IMR-90 (cell line): ENCODE measurements around the gene ATXN7L3. TPM values are rescaled to one million over a fixed set of nuclear protein-coding genes. Genes with fewer than 3 reads are reported as not detected.

ENCODE experiments used
- MAZ ChIP-seq: IDR thresholded peaks from 2 replicates; pipeline ENCODE4 v1.6.1; 2012; ENCODE audit warnings: low read depth, mild to moderate bottlenecking, low read length, improper control_type of control experiment, moderate library complexity, borderline replicate concordance
- NFE2L2 ChIP-seq: fragments of 150-350 bp; IDR thresholded peaks from 2 replicates; pipeline ENCODE4 v1.6.1; 2016; ENCODE audit warnings: low read depth, mild to moderate bottlenecking, low read length
- POLR2A ChIP-seq: IDR thresholded peaks from 2 replicates; pipeline ENCODE4 v1.6.1; 2012; ENCODE audit warnings: mild to moderate bottlenecking, low read depth, low read length
- SMC3 ChIP-seq: fragments of 150-350 bp; IDR thresholded peaks from 2 replicates; pipeline ENCODE4 v1.6.1; 2016; ENCODE audit warnings: low read depth, mild to moderate bottlenecking, antibody characterized with exemption, low read length, moderate library complexity
- USF2 ChIP-seq: fragments of 150-350 bp; IDR thresholded peaks from 2 replicates; pipeline ENCODE4 v1.6.1; 2017; ENCODE audit warnings: mild to moderate bottlenecking, antibody characterized with exemption, low read length, low read depth
- polyA plus RNA-seq, 3 experiments: library from polyadenylated mRNA; depleted of rRNA; stranded (reverse); fragments of >200 nt; gene quantifications; 2 replicates each; pipeline ENCODE4 v1.2.3, GENCODE V29; 2012; ENCODE audit warnings: low replicate concordance in 1 of 3
- total RNA-seq: library from RNA; depleted of rRNA; stranded (reverse); fragments of >200 nt; gene quantifications from 2 replicates; pipeline ENCODE4 v1.2.3, GENCODE V29; 2012
- TF ChIP-seq, protein P1 (sequence below): conservative IDR thresholded peaks from 2 replicates; pipeline ENCODE4 v1.5.1; 2012; ENCODE audit warnings: mild to moderate bottlenecking, low read depth, low read length, improper control_type of control experiment

The ATXN7L3 gene
- total and polyA plus RNA-seq, 2 of the 4 experiments (the other 2 are of a cell fraction): 17.2 to 40.9 TPM

DNA sequence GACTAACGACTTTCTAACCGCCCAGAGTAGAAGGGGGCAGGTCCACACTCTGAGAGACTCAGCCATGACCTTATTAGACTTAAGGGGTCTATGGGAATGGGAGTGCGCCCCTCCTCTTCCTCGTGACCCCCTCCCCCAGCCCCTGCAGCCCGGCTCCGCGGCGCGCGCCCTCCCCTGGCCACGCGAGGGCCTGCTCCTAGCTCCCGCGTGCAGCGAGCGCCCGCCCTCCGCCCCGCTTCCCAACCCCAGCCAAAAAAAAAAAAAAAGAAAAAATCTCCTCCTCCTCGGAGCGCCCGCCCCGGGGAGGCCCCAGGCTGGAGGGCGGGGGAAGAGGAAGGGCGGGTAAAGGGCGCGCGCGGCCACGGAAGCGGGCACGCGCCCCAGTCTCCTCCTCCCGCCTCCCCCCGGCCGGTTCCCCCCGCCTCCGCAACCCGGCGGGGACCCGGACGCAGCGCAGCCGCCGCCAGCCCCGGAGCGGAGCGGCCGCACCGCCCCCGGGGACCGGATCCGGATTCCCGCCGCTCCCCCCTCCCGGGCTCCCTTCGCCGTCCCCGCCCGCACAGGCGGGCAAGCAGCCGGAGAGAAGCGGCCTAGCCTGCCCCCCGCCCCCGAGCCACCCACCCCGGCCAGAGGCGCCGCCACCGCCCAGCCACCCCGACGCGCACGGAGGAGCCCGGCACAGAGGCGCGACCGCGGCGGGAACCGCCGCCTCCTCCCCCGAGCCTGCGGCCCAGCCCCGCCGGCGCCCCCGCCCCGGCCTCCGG, 18.8 kb upstream of the ATXN7L3 start (continued):
- TF ChIP-seq, protein P1, sequence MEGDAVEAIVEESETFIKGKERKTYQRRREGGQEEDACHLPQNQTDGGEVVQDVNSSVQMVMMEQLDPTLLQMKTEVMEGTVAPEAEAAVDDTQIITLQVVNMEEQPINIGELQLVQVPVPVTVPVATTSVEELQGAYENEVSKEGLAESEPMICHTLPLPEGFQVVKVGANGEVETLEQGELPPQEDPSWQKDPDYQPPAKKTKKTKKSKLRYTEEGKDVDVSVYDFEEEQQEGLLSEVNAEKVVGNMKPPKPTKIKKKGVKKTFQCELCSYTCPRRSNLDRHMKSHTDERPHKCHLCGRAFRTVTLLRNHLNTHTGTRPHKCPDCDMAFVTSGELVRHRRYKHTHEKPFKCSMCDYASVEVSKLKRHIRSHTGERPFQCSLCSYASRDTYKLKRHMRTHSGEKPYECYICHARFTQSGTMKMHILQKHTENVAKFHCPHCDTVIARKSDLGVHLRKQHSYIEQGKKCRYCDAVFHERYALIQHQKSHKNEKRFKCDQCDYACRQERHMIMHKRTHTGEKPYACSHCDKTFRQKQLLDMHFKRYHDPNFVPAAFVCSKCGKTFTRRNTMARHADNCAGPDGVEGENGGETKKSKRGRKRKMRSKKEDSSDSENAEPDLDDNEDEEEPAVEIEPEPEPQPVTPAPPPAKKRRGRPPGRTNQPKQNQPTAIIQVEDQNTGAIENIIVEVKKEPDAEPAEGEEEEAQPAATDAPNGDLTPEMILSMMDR: peak; percentile 66
- TF ChIP-seq NFE2L2: no peak
- TF ChIP-seq SMC3: peak; percentile 43; the same call in 1 of the 2 replicates
- peak; percentile 42; the same call in 1 of the 2 replicates for TF ChIP-seq POLR2A
- peak; percentile 97 for TF ChIP-seq MAZ
- TF ChIP-seq USF2: no peak
